Pulmonary artery endothelial cell (primary cell): ENCODE measurements around the gene SORBS1. TPM values are rescaled to one million over a fixed set of nuclear protein-coding genes. Genes with fewer than 3 reads are reported as not detected.

Source experiments
- DNase-seq: peaks from one replicate; pipeline ENCODE4 v3.0.0-alpha.2; 2011; ENCODE audit warnings: low read depth, low spot score
- total RNA-seq: library from RNA; depleted of rRNA; stranded (reverse); fragments of >200 nt; gene quantifications from 2 replicates; pipeline ENCODE4 v1.2.3, GENCODE V29; 2014

SORBS1 gene
- total RNA-seq, 1 donor from 2014 or later = 0.26 TPM

GRCh38 chr10:95392681-95393164, 168.4 kb downstream of the SORBS1 start:
- DNase-seq = no peak

- DNase-seq = no peak
Observed at GRCh38 chr10:95392217-95392584, 169.0 kb downstream of the SORBS1 start.

- DNase-seq = no peak
Observed at GRCh38 chr10:95391581-95392216, 169.5 kb downstream of the SORBS1 start.

GRCh38 chr10:95391164-95391563, 170.0 kb downstream of the SORBS1 start:
- no peak for DNase-seq

- DNase-seq = no peak
Observed at GRCh38 chr10:95389982-95390381, 171.2 kb downstream of the SORBS1 start.

GRCh38 chr10:95389176-95389575, 172.0 kb downstream of the SORBS1 start:
- no peak for DNase-seq

- DNase-seq = no peak
Observed at GRCh38 chr10:95388539-95388938, 172.6 kb downstream of the SORBS1 start.

GRCh38 chr10:95388109-95388471, 173.1 kb downstream of the SORBS1 start:
- no peak for DNase-seq

- DNase-seq = no peak
Observed at GRCh38 chr10:95384011-95384704, 177.0 kb downstream of the SORBS1 start.

GRCh38 chr10:95382596-95382995, 178.6 kb downstream of the SORBS1 start:
- no peak for DNase-seq

- DNase-seq = no peak
Observed at GRCh38 chr10:95382174-95382573, 179.0 kb downstream of the SORBS1 start.

GRCh38 chr10:95377950-95378349, 183.2 kb downstream of the SORBS1 start:
- DNase-seq = no peak

- no peak for DNase-seq
Observed at GRCh38 chr10:95375418-95375817, 185.8 kb downstream of the SORBS1 start.

- peak; percentile 47 for DNase-seq
Observed at GRCh38 chr10:95374597-95375209, 186.5 kb downstream of the SORBS1 start.

GRCh38 chr10:95373660-95374059, 187.5 kb downstream of the SORBS1 start:
- no peak for DNase-seq

- no peak for DNase-seq
Observed at GRCh38 chr10:95364342-95364741, 196.8 kb downstream of the SORBS1 start.

- peak; percentile 36 for DNase-seq
Observed at GRCh38 chr10:95363303-95363912, 197.8 kb downstream of the SORBS1 start.

- no peak for DNase-seq
Observed at GRCh38 chr10:95360122-95360714, 201.0 kb downstream of the SORBS1 start.

GRCh38 chr10:95359466-95359865, 201.7 kb downstream of the SORBS1 start:
- DNase-seq = no peak

GRCh38 chr10:95356190-95356955, 204.8 kb downstream of the SORBS1 start:
- no peak for DNase-seq

GRCh38 chr10:95355301-95355700, 205.9 kb downstream of the SORBS1 start:
- DNase-seq = no peak
